Endothelial cell (in vitro differentiated cells): Measurements from ENCODE around the gene GNAI2. TPM values are rescaled to one million over a fixed set of nuclear protein-coding genes. Genes with fewer than 3 reads are reported as not detected.
A peak's percentile ranks its signal among the peaks of the same experiment; 100 is the strongest.
"Not testable (repeated sequence)": the region's sequence is repeated elsewhere in the genome, so short reads cannot be mapped to it uniquely, and the experiment has no call there.

ENCODE experiments used
- DNase-seq: peaks from one replicate; pipeline ENCODE4 v3.0.0; 2021; ENCODE audit warnings: low spot score
- H3K27ac Mint-ChIP-seq: one replicate; pipeline ENCODE4 v1.8.0; 2021; ENCODE audit warnings: mixed read lengths, inconsistent platforms; ENCODE audit not compliant: unreplicated experiment
- H3K27me3 Mint-ChIP-seq: one replicate; pipeline ENCODE4 v1.8.0; 2021; ENCODE audit warnings: mild to moderate bottlenecking, moderate library complexity, mixed read lengths, inconsistent platforms; ENCODE audit not compliant: unreplicated experiment
- H3K36me3 Mint-ChIP-seq: one replicate; pipeline ENCODE4 v1.8.0; 2021; ENCODE audit warnings: mild to moderate bottlenecking, low read depth, mixed read lengths, inconsistent platforms; ENCODE audit not compliant: unreplicated experiment
- H3K4me1 Mint-ChIP-seq: one replicate; pipeline ENCODE4 v1.8.0; 2021; ENCODE audit warnings: mild to moderate bottlenecking, mixed read lengths, inconsistent platforms; ENCODE audit not compliant: unreplicated experiment
- H3K4me3 Mint-ChIP-seq: one replicate; pipeline ENCODE4 v1.8.0; 2021; ENCODE audit warnings: mild to moderate bottlenecking, mixed read lengths, inconsistent platforms; ENCODE audit not compliant: unreplicated experiment
- H3K9me3 Mint-ChIP-seq: one replicate; pipeline ENCODE4 v1.8.0; 2021; ENCODE audit warnings: mixed read lengths, inconsistent platforms; ENCODE audit not compliant: unreplicated experiment
- CTCF ChIP-seq: fragments of 200-600 bp; sonication (generic); IDR thresholded peaks from one replicate; pipeline ENCODE4 v1.5.0; 2021; ENCODE audit warnings: antibody characterized with exemption; ENCODE audit not compliant: unreplicated experiment
- total RNA-seq: library from RNA; stranded (reverse); fragmentation: NEBNext Ultra II Directional; extraction: Animal tissue kit (Norgen Biotek cat#: 25700); gene quantifications from one replicate; pipeline ENCODE4 v1.2.1, GENCODE V29; 2021; ENCODE audit not compliant: unreplicated experiment

GNAI2 gene
- total RNA-seq, 1 donor from 2014 or later: 771 TPM

GRCh38 chr3:50259432-50260026, 23.5 kb downstream of the GNAI2 start:
- Mint-ChIP-seq H3K27ac (peak overlapping the region; percentile 94), H3K36me3 (peaks cover 11% of the 10 kb centered on the region), H3K9me3 (no peaks in the 10 kb centered on the region), H3K4me3 (peak overlapping the region; percentile 81), H3K27me3 (peaks cover 28% of the 10 kb centered on the region), H3K4me1 (peaks cover 17% of the 10 kb centered on the region)
- DNase-seq: no peak
- TF ChIP-seq CTCF: no peak

- H3K27ac Mint-ChIP-seq: peak overlapping the region; percentile 94
- peaks cover 31% of the 10 kb centered on the region for H3K27me3 Mint-ChIP-seq
- no peaks in the 10 kb centered on the region for H3K9me3 Mint-ChIP-seq
- DNase-seq: peak; percentile 98
- H3K4me1 Mint-ChIP-seq: peaks cover 13% of the 10 kb centered on the region
- H3K36me3 Mint-ChIP-seq: peaks cover 11% of the 10 kb centered on the region
- H3K4me3 Mint-ChIP-seq: no peak overlapping the region
- peak; percentile 100 for TF ChIP-seq CTCF
Observed at GRCh38 chr3:50260027-50260941, 24.3 kb downstream of the GNAI2 start.

- peaks cover 14% of the 10 kb centered on the region for H3K36me3 Mint-ChIP-seq
- no peak overlapping the region for H3K4me3 Mint-ChIP-seq
- peaks cover 33% of the 10 kb centered on the region for H3K27me3 Mint-ChIP-seq
- no peak for TF ChIP-seq CTCF
- DNase-seq: no peak
- H3K27ac Mint-ChIP-seq: peak overlapping the region; percentile 67
- H3K4me1 Mint-ChIP-seq: peaks cover 13% of the 10 kb centered on the region
- no peaks in the 10 kb centered on the region for H3K9me3 Mint-ChIP-seq
Observed at GRCh38 chr3:50260942-50261441, 25.0 kb downstream of the GNAI2 start.

DNA sequence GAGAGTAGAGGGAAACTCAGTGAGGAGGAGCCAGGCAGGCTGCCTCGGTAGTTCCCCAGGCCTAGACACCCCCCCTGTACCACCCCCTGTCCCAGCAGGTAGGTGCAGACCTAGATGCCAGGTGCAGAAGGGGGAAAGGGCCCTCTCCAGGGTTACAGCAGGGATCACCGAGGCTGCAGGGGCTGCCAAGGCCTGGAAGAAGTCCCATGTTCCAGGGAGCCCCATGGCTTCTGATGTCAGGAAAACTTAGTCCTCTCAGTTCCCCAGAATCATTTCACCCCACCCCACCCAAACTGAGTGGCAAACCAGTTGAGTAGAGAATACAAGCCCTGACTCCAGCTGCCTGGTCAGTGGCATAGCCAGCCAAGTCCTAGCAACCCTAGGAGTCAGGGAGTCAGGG, 25.5 kb downstream of the GNAI2 start:
- TF ChIP-seq CTCF: no peak
- Mint-ChIP-seq H3K27ac (peak overlapping the region; percentile 57), H3K27me3 (peaks cover 31% of the 10 kb centered on the region), H3K4me3 (no peak overlapping the region), H3K4me1 (peaks cover 13% of the 10 kb centered on the region), H3K36me3 (peaks cover 13% of the 10 kb centered on the region), H3K9me3 (no peaks in the 10 kb centered on the region)
- no peak for DNase-seq

DNA sequence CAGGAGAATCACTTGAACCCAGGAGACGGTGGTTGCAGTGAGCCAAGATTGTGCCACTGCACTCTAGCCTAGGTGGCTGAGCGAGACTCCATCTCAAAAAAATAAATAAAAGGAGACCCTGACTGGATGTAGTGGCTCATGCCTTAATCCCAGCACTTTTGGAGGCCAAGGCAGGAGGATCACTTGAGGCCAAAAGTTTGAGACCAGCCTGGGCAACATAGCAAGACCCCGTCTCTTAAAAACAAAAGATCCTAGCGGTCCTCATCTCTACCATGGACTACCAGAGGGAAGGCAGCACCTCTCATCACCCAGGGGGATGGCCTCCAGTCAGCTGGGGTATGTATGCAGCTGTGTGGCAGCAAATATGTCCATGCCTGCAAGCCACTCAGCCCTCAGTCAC, 26.2 kb downstream of the GNAI2 start:
- H3K9me3 Mint-ChIP-seq, H3K4me3 Mint-ChIP-seq, DNase-seq, H3K27ac Mint-ChIP-seq, H3K36me3 Mint-ChIP-seq: not testable (repeated sequence)
- peaks cover 28% of the 10 kb centered on the region for H3K27me3 Mint-ChIP-seq
- H3K4me1 Mint-ChIP-seq: peaks cover 11% of the 10 kb centered on the region
